HL-60 (cell line): ENCODE measurements around the gene USP40.

Source experiments
- DNase-seq, 2 experiments: peaks; one replicate each; pipeline ENCODE4 v3.0.0-alpha.2; 2010 to 2020; ENCODE audit warnings: low read depth in 1 of 2, low spot score in 1 of 2
- H3K27ac ChIP-seq: fragments of 250-450 bp; sonication (Bioruptor Pico); replicated peaks from 2 replicates; pipeline ENCODE4 v1.5.1; 2020; ENCODE audit warnings: mild to moderate bottlenecking, moderate library complexity
- H3K27me3 ChIP-seq: fragments of 250-450 bp; sonication (Bioruptor Pico); 2 replicates; pipeline ENCODE4 v1.5.1; 2021; ENCODE audit warnings: mild to moderate bottlenecking, moderate library complexity; ENCODE audit not compliant: insufficient read depth, poor library complexity, severe bottlenecking
- H3K4me3 ChIP-seq: replicated peaks from 2 replicates; pipeline ENCODE4 v1.5.1; 2011; ENCODE audit warnings: mild to moderate bottlenecking, control low read depth, low read length; ENCODE audit not compliant: insufficient read depth
- CTCF ChIP-seq: IDR thresholded peaks from one replicate; pipeline ENCODE4 v1.5.1; 2011; ENCODE audit warnings: low read length, control low read depth, inconsistent platforms; ENCODE audit not compliant: insufficient read depth
- GABPA ChIP-seq: IDR thresholded peaks from 2 replicates; pipeline ENCODE4 v1.6.1; 2012; ENCODE audit warnings: low read depth
- POLR2AphosphoS5 ChIP-seq: IDR thresholded peaks from 2 replicates; pipeline ENCODE4 v1.6.1; 2012; ENCODE audit warnings: low read depth
- REST ChIP-seq: IDR thresholded peaks from 2 replicates; pipeline ENCODE4 v1.6.1; 2012; ENCODE audit warnings: low read depth; ENCODE audit not compliant: insufficient replicate concordance
- SPI1 ChIP-seq: IDR thresholded peaks from 2 replicates; pipeline ENCODE4 v1.6.1; 2012; ENCODE audit warnings: low read depth, mild to moderate bottlenecking, borderline replicate concordance

USP40 gene

DNA sequence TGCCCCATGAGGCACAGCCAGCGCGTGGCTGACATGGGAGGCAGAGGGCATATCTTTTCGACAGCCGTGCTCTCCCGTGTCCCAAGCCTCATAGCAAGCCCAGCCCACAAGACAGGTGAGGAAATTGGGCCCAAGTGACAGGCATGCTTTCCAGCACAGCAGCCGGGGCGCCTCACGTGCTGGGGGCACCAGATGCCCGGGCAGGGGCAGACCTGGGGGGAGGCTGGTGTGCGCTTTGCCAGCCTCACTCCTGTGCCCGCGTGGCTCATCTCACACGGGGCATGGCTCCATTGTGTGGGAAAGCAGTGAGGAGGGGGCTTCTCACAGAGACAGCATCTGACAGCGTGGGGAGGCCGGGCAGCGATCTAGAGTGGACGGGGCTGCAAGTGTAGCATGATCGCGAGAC, 93.2 kb downstream of the USP40 start:
- Histone ChIP-seq H3K27ac (no peak overlapping the region), H3K27me3 (no peaks in the 10 kb centered on the region), H3K4me3 (no peak overlapping the region)
- no peak for DNase-seq
- no peak for TF ChIP-seq GABPA
- no peak; the same call in 1 of the 2 replicates for TF ChIP-seq POLR2AphosphoS5
- no peak for TF ChIP-seq CTCF
- TF ChIP-seq SPI1, result no peak
- no peak for TF ChIP-seq REST

DNA sequence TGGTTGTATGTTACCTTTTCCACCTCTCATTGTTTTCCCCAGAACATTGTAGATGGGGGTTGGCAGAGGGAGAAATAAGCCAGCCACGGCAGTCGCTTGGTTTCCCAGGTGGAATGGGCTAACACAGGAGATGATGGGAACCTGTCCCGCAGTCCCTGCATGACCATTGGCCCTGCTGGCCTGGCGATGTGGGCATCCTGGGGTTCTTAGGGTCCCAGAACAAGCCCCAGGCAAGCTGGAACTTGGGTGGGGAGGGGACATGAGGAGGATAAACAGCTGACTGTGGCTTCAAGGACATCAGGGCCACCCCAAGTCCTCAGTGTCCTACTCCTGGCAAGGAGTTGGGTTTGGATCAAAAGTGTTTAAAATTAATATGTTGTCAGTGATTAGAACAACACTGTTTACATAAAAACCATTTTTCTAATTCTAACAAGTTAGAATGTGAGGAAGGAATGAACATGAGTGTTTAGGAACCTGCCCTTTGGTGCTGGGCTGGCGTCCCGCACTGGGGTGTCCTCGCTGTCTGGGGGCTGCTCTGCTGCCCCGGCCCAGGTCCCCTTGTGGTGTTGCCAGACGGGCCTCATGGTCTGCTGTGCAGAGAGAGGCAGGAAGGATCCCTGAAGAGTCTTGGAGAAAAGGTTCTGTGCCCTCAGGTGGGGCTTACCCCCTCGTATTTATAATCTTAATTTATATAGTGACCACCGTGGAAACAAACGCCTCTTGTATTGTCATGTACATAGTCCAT, 95.1 kb downstream of the USP40 start:
- no peak for TF ChIP-seq SPI1
- no peak for TF ChIP-seq CTCF
- TF ChIP-seq POLR2AphosphoS5, result no peak
- no peak for TF ChIP-seq GABPA
- TF ChIP-seq REST, result no peak
- H3K4me3 ChIP-seq, result no peak overlapping the region
- no peak for DNase-seq
- no peak overlapping the region for H3K27ac ChIP-seq
- H3K27me3 ChIP-seq, result no peaks in the 10 kb centered on the region

- DNase-seq, result no peak
- no peak overlapping the region for H3K4me3 ChIP-seq
- TF ChIP-seq GABPA, result no peak
- TF ChIP-seq CTCF, result no peak
- no peak for TF ChIP-seq POLR2AphosphoS5
- TF ChIP-seq REST, result no peak
- no peak for TF ChIP-seq SPI1
- H3K27me3 ChIP-seq, result no peaks in the 10 kb centered on the region
- H3K27ac ChIP-seq, result no peak overlapping the region
Observed at GRCh38 chr2:233470839-233471238, 95.7 kb downstream of the USP40 start.
